ENCODE data around the gene ARIH1.
"Not testable (repeated sequence)": the region's sequence is repeated elsewhere in the genome, so short reads cannot be mapped to it uniquely, and the experiment has no call there.

ARIH1 gene

GRCh38 chr15:72609862-72610261, 135.7 kb downstream of the ARIH1 start:
- DNase-seq, result no peak

- not testable (repeated sequence) for DNase-seq
Measured at GRCh38 chr15:72612324-72612723, 138.2 kb downstream of the ARIH1 start.

GRCh38 chr15:72614810-72615532, 140.8 kb downstream of the ARIH1 start:
- no peak for DNase-seq

GRCh38 chr15:72615533-72616233, 141.6 kb downstream of the ARIH1 start:
- not testable (repeated sequence) for DNase-seq

- DNase-seq, result no peak
Measured at GRCh38 chr15:72616491-72617210, 142.5 kb downstream of the ARIH1 start.

GRCh38 chr15:72623854-72624253, 149.7 kb downstream of the ARIH1 start:
- DNase-seq, result not testable (repeated sequence)

- DNase-seq, result not testable (repeated sequence)
Measured at GRCh38 chr15:72626153-72626552, 152.0 kb downstream of the ARIH1 start.

- not testable (repeated sequence) for DNase-seq
Measured at GRCh38 chr15:72628249-72629067, 154.3 kb downstream of the ARIH1 start.

GRCh38 chr15:72629068-72629570, 155.0 kb downstream of the ARIH1 start:
- DNase-seq, result not testable (repeated sequence)

GRCh38 chr15:72636519-72637282, 162.6 kb downstream of the ARIH1 start:
- not testable (repeated sequence) for DNase-seq

- DNase-seq, result not testable (repeated sequence)
Measured at GRCh38 chr15:72639759-72640483, 165.8 kb downstream of the ARIH1 start.

- not testable (repeated sequence) for DNase-seq
Measured at GRCh38 chr15:72642271-72642670, 168.1 kb downstream of the ARIH1 start.

- not testable (repeated sequence) for DNase-seq
Measured at GRCh38 chr15:72648631-72649253, 174.6 kb downstream of the ARIH1 start.
